ENCODE results near the gene GNG14. TPM values are rescaled to one million over a fixed set of nuclear protein-coding genes. Genes with fewer than 3 reads are reported as not detected.

Gene GNG14
- total and polyA plus RNA-seq, 2 of the 13 experiments (the other 11 are each of a cell fraction or from before 2014, with no cell fraction given) = not detected

DNA sequence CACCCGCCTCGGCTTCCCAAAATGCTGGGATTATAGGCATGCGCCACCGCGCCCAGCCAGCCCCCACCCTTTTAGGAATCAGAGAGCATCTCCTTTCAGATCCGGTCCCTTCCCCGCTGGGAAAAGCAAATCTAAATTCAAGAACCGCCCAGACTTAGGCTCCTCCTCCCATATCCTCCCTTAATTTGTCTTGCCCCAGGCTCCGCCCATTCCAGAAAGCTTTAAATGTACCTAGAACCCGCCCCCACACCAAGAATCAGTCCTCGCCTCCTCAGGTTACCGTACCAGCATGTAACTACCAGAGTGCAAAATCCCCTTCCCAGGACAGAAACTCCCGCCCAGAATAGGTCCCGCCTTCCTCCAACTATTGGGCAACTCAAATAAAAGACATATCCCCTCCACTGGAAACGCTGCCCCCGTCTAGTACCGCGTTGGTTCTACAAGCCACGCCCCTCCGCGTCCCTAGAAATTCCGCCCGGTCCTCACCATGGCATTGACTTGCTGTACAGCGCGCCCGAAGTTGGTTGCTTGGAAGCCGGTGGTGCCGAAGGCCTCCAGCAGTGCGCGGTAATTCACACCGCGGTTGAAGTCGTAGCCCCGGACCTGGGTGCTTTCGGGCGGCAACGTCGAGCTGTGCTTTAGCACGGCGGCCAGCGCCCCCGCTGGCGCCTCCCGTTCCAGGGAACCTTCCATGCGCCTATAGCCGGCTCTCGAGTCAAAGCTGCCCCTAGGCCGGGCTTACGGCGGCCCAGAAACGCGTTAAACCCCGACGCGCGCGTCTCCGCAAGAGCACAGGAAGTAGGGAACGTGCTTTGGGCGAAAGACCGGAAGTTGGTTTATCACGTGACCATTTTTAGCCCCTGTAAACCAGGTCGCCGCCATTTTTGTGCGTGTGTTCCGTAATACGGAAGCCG, 6.5 kb upstream of the GNG14 start, which contains the start of gene DHPS (continued):
- TF ChIP-seq ZFP91 (CRISPR knock-in tag; IDR thresholded peaks at IDR 0.05; ENCODE audit: borderline replicate concordance) (peak; percentile 91; the same call in 1 of the 2 replicates), ZNF205 (CRISPR knock-in tag; IDR thresholded peaks at IDR 0.05) (no peak), RXRB (CRISPR knock-in tag; IDR thresholded peaks at IDR 0.05; ENCODE audit: borderline replicate concordance) (peak; percentile 25; the same call in 1 of the 2 replicates), RXRA (CRISPR knock-in tag; IDR thresholded peaks at IDR 0.05) (peak; percentile 62), ARNT2 (CRISPR knock-in tag; IDR thresholded peaks at IDR 0.05; ENCODE audit: low read depth) (peak; percentile 64; the same call in 1 of the 2 replicates), HES4 (CRISPR knock-in tag; IDR thresholded peaks at IDR 0.05; ENCODE audit: borderline replicate concordance) (no peak), YEATS4 (CRISPR knock-in tag; IDR thresholded peaks at IDR 0.05; ENCODE audit: borderline replicate concordance) (peak; percentile 90), NONO (IDR thresholded peaks at IDR 0.05) (no peak), NONO (CRISPR knock-in tag; conservative IDR thresholded peaks at IDR 0.05) (peak; percentile 85; the same call in 1 of the 2 replicates), ZFAT (CRISPR knock-in tag; conservative IDR thresholded peaks at IDR 0.05) (0 out of 2 replicates have a peak, but pooled peaks have one; percentile 37), KLF15 (CRISPR knock-in tag; IDR thresholded peaks at IDR 0.05; ENCODE audit: borderline replicate concordance) (0 out of 2 replicates have a peak, but pooled peaks have one; percentile 29), ZNF33B (CRISPR knock-in tag; IDR thresholded peaks at IDR 0.05) (no peak), ZNF850 (CRISPR knock-in tag; conservative IDR thresholded peaks at IDR 0.05) (0 out of 2 replicates have a peak, but pooled peaks have one; percentile 41), MATR3 (CRISPR knock-in tag; IDR thresholded peaks at IDR 0.05) (no peak), ZBTB25 (CRISPR knock-in tag; IDR thresholded peaks at IDR 0.05) (peak; percentile 32; the same call in 1 of the 2 replicates), MLXIP (CRISPR knock-in tag; IDR thresholded peaks at IDR 0.05; ENCODE audit: borderline replicate concordance) (no peak), ZFP36L1 (CRISPR knock-in tag; IDR thresholded peaks at IDR 0.05) (peak; percentile 20; the same call in 1 of the 2 replicates), ZNF549 (CRISPR knock-in tag; IDR thresholded peaks at IDR 0.05) (no peak)
- TF ChIP-seq, protein P1, sequence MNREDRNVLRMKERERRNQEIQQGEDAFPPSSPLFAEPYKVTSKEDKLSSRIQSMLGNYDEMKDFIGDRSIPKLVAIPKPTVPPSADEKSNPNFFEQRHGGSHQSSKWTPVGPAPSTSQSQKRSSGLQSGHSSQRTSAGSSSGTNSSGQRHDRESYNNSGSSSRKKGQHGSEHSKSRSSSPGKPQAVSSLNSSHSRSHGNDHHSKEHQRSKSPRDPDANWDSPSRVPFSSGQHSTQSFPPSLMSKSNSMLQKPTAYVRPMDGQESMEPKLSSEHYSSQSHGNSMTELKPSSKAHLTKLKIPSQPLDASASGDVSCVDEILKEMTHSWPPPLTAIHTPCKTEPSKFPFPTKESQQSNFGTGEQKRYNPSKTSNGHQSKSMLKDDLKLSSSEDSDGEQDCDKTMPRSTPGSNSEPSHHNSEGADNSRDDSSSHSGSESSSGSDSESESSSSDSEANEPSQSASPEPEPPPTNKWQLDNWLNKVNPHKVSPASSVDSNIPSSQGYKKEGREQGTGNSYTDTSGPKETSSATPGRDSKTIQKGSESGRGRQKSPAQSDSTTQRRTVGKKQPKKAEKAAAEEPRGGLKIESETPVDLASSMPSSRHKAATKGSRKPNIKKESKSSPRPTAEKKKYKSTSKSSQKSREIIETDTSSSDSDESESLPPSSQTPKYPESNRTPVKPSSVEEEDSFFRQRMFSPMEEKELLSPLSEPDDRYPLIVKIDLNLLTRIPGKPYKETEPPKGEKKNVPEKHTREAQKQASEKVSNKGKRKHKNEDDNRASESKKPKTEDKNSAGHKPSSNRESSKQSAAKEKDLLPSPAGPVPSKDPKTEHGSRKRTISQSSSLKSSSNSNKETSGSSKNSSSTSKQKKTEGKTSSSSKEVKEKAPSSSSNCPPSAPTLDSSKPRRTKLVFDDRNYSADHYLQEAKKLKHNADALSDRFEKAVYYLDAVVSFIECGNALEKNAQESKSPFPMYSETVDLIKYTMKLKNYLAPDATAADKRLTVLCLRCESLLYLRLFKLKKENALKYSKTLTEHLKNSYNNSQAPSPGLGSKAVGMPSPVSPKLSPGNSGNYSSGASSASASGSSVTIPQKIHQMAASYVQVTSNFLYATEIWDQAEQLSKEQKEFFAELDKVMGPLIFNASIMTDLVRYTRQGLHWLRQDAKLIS (CRISPR knock-in tag; IDR thresholded peaks at IDR 0.05) = no peak
